OCI-M2 (cell line): Measurements from ENCODE around the gene AK8.

Source experiments
- DNase-seq: peaks from one replicate; lab custom pipeline; 2025; ENCODE audit not compliant: unreplicated experiment; lab: John Stamatoyannopoulos, UW

The AK8 gene

GRCh38 chr9:132861666-132862065 is 16.4 kb downstream of the AK8 start:
- DNase-seq = no peak

GRCh38 chr9:132858751-132859150 is 19.3 kb downstream of the AK8 start:
- DNase-seq = no peak

- DNase-seq = no peak
These were observed 20.3 kb downstream of the AK8 start for GRCh38 chr9:132857616-132858342.

GRCh38 chr9:132857031-132857430 is 21.1 kb downstream of the AK8 start:
- DNase-seq = no peak

GRCh38 chr9:132855904-132856303 is 22.2 kb downstream of the AK8 start:
- DNase-seq = no peak

GRCh38 chr9:132854832-132855231 is 23.3 kb downstream of the AK8 start:
- DNase-seq = no peak

GRCh38 chr9:132853482-132853881 is 24.6 kb downstream of the AK8 start:
- DNase-seq = no peak

- no peak for DNase-seq
These were observed 28.8 kb downstream of the AK8 start for GRCh38 chr9:132849185-132849706.

- no peak for DNase-seq
These were observed 31.1 kb downstream of the AK8 start for GRCh38 chr9:132846918-132847515.

GRCh38 chr9:132846109-132846917 is 31.8 kb downstream of the AK8 start:
- DNase-seq = no peak

- DNase-seq = no peak
These were observed 35.7 kb downstream of the AK8 start for GRCh38 chr9:132842124-132843044.

- no peak for DNase-seq
These were observed 37.1 kb downstream of the AK8 start for GRCh38 chr9:132840980-132841379.

- DNase-seq = no peak
These were observed 39.8 kb downstream of the AK8 start for GRCh38 chr9:132838291-132838690.

- no peak for DNase-seq
These were observed 40.4 kb downstream of the AK8 start for GRCh38 chr9:132837501-132838286.

GRCh38 chr9:132834343-132834742 is 43.7 kb downstream of the AK8 start:
- no peak for DNase-seq

GRCh38 chr9:132833550-132834121 is 44.4 kb downstream of the AK8 start:
- DNase-seq = no peak

- no peak for DNase-seq
These were observed 45.8 kb downstream of the AK8 start for GRCh38 chr9:132832171-132832881.

- no peak for DNase-seq
These were observed 49.8 kb downstream of the AK8 start for GRCh38 chr9:132828201-132828770.

- DNase-seq = no peak
These were observed 50.7 kb downstream of the AK8 start for GRCh38 chr9:132827366-132827765.
